LoVo (cell line): ENCODE results near the gene DPP3.
A peak's percentile ranks its signal among the peaks of the same experiment; 100 is the strongest.
"Not testable (repeated sequence)": the region's sequence is repeated elsewhere in the genome, so short reads cannot be mapped to it uniquely, and the experiment has no call there.

Source experiments
- DNase-seq: peaks from one replicate; pipeline ENCODE4 v3.0.0-alpha.2; 2016; ENCODE audit warnings: low spot score

The DPP3 gene

DNA sequence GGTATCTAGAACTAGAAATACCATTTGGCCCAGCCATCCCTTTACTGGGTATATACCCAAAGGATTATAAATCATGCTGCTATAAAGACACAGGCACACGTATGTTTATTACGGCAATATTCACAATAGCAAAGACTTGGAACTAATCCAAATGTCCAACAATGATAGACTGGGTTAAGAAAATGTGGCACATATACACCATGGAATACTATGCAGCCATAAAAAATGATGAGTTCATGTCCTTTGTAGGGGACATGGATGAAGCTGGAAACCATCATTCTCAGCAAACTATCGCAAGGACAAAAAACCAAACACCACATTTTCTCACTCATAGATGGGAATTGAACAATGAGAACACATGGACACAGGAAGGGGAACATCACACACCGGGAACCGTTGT, 16.1 kb upstream of the DPP3 start:
- DNase-seq = not testable (repeated sequence)

DNA sequence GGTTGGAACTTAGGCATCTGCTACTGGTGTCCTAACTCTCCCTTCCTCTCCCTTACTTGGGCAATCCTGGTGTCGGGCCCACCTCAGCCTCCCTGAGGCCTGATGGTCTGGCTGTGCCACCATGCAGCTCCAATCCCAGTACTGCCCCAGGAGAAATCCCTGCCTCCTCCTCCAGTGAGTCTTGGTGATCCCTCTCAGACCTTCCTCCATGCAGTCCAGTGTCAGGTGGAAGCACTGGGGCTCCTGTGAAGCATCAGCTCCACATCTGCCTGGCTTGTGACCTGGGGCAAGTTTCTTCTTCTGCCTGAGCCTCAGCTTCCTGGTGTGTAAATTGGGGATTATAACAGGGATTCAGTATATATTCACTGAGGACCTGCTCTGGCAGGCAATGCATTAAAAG, 15.3 kb upstream of the DPP3 start:
- DNase-seq = no peak

DNA sequence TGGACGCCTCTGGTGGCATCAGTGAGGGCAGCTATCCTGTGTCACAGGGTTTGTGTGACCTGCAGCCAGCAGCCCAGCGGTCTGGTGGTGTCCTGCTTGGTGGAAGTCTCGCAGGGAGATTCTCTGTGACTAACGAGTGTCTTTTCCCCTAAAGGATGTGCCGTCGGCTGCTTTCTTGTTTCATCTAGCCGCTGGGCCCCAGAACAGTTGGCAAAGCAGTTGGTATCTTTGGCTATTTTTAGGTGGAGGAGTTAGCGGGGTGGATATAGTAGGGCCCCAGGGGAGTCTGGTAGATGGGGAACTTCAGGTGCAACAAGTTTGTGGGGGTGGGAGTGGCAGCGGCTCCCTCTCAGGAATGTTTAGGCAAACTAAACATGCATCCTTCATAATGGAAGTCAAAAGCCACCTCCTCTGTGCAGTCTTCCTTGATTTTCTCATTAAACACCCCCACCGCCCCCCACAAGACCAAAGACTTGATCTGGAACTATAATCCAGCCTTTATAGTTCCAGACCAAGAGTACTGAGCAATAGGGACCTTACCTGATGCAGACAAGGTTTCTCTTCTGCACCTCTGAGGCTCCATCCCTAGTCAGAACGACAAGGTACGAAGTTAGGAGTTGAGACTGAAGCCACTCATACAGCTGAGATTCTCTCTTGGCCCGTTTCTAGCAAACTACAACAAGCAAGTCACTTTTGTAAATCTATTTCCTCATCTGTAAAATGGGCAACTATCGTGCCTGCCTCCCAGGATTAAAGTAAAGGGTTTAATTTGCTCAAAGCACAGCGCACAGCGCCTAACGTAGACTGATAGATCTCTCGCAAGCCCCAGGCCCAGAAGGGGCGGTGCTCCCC, 14.6 kb upstream of the DPP3 start:
- DNase-seq = no peak

GRCh38 chr11:66466225-66467033, 13.8 kb upstream of the DPP3 start, which contains the start of gene PELI3:
PELI3 (plus strand) TSS chr11:66466905; CDS start chr11:66468129, 1,224 bp downstream.
- DNase-seq = peak; percentile 94

DNA sequence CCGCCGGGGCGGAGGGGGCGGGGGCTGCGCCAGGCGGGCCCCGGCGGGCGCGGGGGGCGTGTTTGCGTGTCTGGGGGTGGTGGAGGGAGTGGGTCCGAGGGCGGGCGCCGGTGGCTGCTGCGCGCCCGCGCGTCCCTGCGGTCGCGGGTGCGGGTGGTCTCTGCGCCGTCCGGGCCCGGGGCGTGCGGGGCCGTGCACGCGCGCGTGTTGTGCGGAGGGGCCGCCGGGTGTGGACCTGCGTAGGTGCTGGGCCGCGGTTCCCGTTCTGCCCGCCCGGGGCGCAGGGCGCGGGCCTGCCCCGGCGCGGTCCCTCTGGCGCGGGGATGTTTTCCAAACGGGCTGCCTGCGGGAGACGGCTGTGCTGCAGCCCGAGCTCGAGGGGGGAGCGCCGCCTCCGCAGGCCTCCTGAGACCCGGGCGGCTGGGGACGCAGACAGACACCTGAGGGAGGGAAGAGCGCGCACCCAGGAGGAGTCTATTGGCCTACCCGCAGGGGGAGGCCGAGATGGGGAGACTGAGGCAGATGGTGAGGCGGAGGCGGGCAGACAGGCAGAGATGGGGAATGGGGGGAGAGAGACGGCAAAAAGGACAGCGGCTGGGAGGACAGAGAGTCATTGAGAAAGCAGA, 13.1 kb upstream of the DPP3 start:
- peak; percentile 35 for DNase-seq

- peak; percentile 15 for DNase-seq
These were observed 12.5 kb upstream of the DPP3 start for GRCh38 chr11:66467756-66468155.

- no peak for DNase-seq
These were observed 11.5 kb upstream of the DPP3 start for GRCh38 chr11:66468691-66469090.

GRCh38 chr11:66469441-66469840, 10.8 kb upstream of the DPP3 start:
- no peak for DNase-seq

- DNase-seq = no peak
These were observed 10.2 kb upstream of the DPP3 start for GRCh38 chr11:66470015-66470414.

- DNase-seq = no peak
These were observed 9.1 kb upstream of the DPP3 start for GRCh38 chr11:66471142-66471541.

- no peak for DNase-seq
These were observed 8.2 kb upstream of the DPP3 start for GRCh38 chr11:66472054-66472453.

DNA sequence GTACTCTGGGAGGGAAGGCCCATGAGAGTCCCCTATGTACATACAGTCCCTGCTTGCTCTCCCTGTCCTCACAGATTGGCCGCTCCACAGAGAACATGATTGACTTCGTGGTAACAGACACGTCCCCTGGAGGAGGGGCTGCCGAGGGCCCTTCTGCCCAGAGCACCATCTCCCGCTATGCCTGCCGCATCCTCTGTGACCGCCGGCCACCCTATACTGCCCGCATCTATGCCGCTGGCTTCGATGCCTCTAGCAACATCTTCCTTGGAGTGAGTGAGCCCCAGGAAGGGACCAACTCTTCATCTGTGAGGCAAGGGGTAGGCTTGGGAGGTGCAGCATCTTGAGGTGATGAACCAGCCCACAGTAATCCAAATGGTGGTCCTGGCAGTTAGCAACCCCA, 7.1 kb upstream of the DPP3 start:
- no peak for DNase-seq

- DNase-seq = no peak
These were observed 6.4 kb upstream of the DPP3 start for GRCh38 chr11:66473608-66474515.

GRCh38 chr11:66475349-66476172, 4.7 kb upstream of the DPP3 start:
- DNase-seq = no peak

DNA sequence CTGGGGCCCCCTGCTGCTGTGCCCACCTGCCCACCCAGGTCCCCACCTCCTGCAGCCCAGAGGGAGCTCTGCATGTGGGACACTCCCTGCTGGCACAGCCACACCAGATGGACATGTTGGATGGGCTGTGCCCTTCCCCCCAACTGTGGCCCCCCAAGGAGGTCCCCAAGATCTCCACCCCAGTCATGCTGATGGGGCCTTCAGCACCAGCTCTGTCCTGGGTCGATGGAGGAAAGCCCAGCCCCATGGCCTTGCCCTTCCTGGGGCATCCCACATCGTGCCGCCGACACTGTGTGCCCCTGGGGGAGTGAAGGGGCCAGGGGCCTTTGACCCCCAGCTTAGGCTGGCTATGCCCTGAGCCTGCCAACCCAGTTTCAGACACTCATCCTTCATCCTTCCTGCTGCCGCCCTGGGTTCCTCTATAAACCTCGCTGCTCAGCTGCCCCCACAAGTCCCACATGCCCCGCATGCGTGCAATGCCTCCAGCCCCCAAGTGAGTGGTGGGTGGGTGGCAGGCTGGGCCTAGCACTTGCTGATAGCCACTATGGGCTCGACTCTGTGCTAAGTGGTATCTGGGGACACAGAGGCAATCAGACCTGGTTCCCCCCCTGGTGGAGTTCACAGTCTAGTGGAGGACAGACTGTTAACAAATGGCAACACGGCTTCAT, 3.9 kb upstream of the DPP3 start:
- DNase-seq = no peak

GRCh38 chr11:66476841-66477251, 3.4 kb upstream of the DPP3 start:
- DNase-seq = no peak

DNA sequence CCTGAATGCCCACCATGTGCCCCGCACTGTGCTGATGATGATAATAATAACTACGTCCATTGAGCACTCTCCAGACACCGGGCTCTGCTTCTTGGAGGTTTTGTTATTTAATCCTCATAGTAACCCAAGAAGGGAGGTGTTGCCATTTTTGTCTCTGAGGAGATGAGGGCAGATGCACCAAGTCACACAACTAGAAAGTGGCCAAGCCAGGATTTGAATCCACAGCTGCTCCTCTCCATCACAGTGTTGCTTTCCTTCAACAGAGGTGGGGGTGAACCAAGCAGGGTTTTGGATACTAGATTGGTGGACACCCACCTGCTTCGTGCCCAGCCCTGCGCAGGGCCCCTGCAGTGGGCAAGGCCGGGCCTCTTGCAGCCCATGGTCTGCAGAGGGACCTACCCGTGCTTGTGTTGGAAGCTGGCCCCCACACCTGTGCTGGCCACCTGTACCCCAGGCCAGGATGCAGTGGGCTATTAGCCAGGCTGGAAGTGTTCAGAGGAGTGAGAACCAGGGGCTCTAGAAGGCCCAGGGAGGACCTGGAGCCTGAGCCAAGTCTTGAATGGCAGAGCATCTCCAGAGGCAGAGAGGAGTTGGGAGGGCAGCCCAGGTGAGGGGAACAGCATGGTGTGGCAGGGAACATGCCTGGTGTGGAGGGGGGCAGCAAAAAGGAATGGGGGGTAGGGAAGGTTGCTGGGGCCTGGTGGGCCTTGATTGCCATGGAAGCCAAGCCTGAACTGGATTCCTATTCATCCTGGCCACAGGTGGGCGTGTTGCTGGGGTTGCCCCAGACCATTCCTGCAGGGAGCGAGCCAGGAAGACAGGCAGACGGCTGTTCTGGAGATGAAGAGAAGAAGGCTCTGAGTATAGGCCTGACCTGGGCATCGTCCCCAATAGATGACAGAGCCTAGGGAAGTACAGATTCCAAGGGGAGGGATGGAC, 2.7 kb upstream of the DPP3 start:
- no peak for DNase-seq

DNA sequence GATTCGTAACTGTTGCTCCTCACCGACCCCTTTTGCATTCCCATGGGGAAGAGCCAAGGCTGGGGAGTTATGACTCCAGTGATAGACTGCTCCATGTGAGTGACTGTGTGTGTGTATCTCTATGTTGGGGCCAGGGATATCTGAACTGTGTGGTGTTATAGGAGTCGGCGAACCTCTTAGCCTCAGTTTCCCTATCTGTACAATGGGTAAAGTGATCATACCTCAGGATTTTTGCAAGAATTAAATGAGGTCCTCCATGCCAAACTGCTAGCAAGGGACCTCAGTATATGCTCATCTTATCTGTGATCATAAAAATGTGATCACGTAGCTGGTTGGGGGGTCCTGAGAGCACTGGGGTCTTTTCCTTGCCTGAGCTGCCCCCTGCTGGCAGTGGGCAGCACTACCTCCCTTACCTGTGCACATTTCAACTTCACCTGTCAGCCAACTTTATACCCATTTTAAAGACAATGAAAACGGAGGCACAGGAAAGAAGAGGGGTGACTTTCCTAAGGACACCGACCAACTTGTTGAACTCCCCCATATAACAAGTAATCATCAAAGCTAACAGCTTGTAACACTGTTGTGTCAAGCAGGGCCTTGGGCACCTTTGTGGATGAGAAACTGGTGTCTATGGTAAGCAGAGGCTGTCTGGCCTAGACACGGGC, 1.4 kb upstream of the DPP3 start:
- peak; percentile 26 for DNase-seq
